HepG2 (cell line): Measurements from ENCODE around the gene HMGB2. TPM values are rescaled to one million over a fixed set of nuclear protein-coding genes. Genes with fewer than 3 reads are reported as not detected.

Experiments used
- AGO2 ChIP-seq: fragments of 200-400 bp; formaldehyde crosslinking; optimal IDR thresholded peaks from 2 replicates; pipeline ENCODE3; 2017; ENCODE audit warnings: mild to moderate bottlenecking, low read depth, low read length, moderate library complexity
- ATF4 ChIP-seq, 2 experiments: fragments of 450-650 bp in 1 of 2; sonication (generic) in 1 of 2; formaldehyde crosslinking; IDR thresholded peaks; 2 replicates each; pipeline versions ENCODE4 v1.5.0 to v1.8.0; 2020 to 2022; ENCODE audit warnings: mild to moderate bottlenecking in 1 of 2, missing genetic modification reagents in 1 of 2
- CHD4 ChIP-seq: fragments of 200-600 bp; sonication (generic); IDR thresholded peaks from 2 replicates; pipeline ENCODE4 v1.7.0; 2017; ENCODE audit warnings: mild to moderate bottlenecking, low read length, borderline replicate concordance
- GLI4 ChIP-seq: sonication (generic); formaldehyde crosslinking; IDR thresholded peaks from 2 replicates; pipeline ENCODE4 v1.5.1; 2020; ENCODE audit warnings: missing genetic modification reagents, mild to moderate bottlenecking, moderate library complexity, borderline replicate concordance
- HNRNPLL ChIP-seq: fragments of 200-400 bp; formaldehyde crosslinking; IDR thresholded peaks from 2 replicates; pipeline ENCODE4 v1.6.1; 2017; ENCODE audit warnings: mild to moderate bottlenecking, low read depth, low read length; ENCODE audit not compliant: poor library complexity, severe bottlenecking
- HOXA9 ChIP-seq: sonication (generic); formaldehyde crosslinking; IDR thresholded peaks from 2 replicates; pipeline ENCODE4 v1.8.1; 2022; ENCODE audit warnings: missing genetic modification reagents, mild to moderate bottlenecking, moderate library complexity, borderline replicate concordance
- IRF9 ChIP-seq: sonication (generic); formaldehyde crosslinking; IDR thresholded peaks from 2 replicates; pipeline ENCODE4 v1.8.0; 2022; ENCODE audit warnings: missing genetic modification reagents, mild to moderate bottlenecking, borderline replicate concordance
- MIER3 ChIP-seq: IDR thresholded peaks from 2 replicates; pipeline ENCODE4 v1.6.1; 2016; ENCODE audit warnings: missing compliant biosample characterization, borderline replicate concordance
- NFE2 ChIP-seq: sonication (generic); formaldehyde crosslinking; IDR thresholded peaks from 2 replicates; pipeline ENCODE4 v1.4.0; 2020; ENCODE audit warnings: missing genetic modification reagents
- NFKBIZ ChIP-seq: IDR thresholded peaks from 2 replicates; pipeline ENCODE4 v1.6.1; 2018; ENCODE audit warnings: missing genetic modification reagents, missing compliant biosample characterization
- NFRKB ChIP-seq: fragments of 450-650 bp; IDR thresholded peaks from 2 replicates; pipeline ENCODE4 v1.6.1; 2017
- PHF20 ChIP-seq: sonication (generic); formaldehyde crosslinking; IDR thresholded peaks from 2 replicates; pipeline ENCODE4 v1.5.0; 2020; ENCODE audit warnings: mild to moderate bottlenecking, missing genetic modification reagents
- POLR2G ChIP-seq: fragments of 200-400 bp; formaldehyde crosslinking; IDR thresholded peaks from 2 replicates; pipeline ENCODE4 v1.6.1; 2018; ENCODE audit warnings: mild to moderate bottlenecking, low read depth, low read length, moderate library complexity
- TOE1 ChIP-seq: sonication (generic); formaldehyde crosslinking; IDR thresholded peaks from 2 replicates; pipeline ENCODE4 v1.4.0; 2020; ENCODE audit warnings: mild to moderate bottlenecking, missing genetic modification reagents
- ZC3H13 ChIP-seq: sonication (generic); formaldehyde crosslinking; IDR thresholded peaks from 2 replicates; pipeline ENCODE4 v1.8.1; 2023; ENCODE audit warnings: mild to moderate bottlenecking, missing genetic modification reagents, moderate library complexity
- ZNF138 ChIP-seq: sonication (generic); formaldehyde crosslinking; IDR thresholded peaks from 2 replicates; pipeline ENCODE4 v1.5.0; 2020; ENCODE audit warnings: mild to moderate bottlenecking, low read depth, missing genetic modification reagents
- ZNF317 ChIP-seq: sonication (generic); formaldehyde crosslinking; IDR thresholded peaks from 2 replicates; pipeline ENCODE4 v1.5.0; 2020; ENCODE audit warnings: mild to moderate bottlenecking, missing genetic modification reagents
- ZNF331 ChIP-seq: sonication (generic); formaldehyde crosslinking; IDR thresholded peaks from 2 replicates; pipeline ENCODE4 v1.4.0; 2020; ENCODE audit warnings: missing genetic modification reagents
- ZNF350 ChIP-seq: sonication (generic); formaldehyde crosslinking; IDR thresholded peaks from 2 replicates; pipeline ENCODE4 v1.4.0; 2020; ENCODE audit warnings: mild to moderate bottlenecking, low read depth, missing genetic modification reagents, borderline replicate concordance
- ZNF431 ChIP-seq: sonication (generic); formaldehyde crosslinking; IDR thresholded peaks from 2 replicates; pipeline ENCODE4 v1.9.0; 2022; ENCODE audit warnings: missing genetic modification reagents, low read depth, mild to moderate bottlenecking, borderline replicate concordance
- ZNF503 ChIP-seq: sonication (generic); formaldehyde crosslinking; IDR thresholded peaks from 2 replicates; pipeline ENCODE4 v1.4.0; 2020; ENCODE audit warnings: missing genetic modification reagents
- ZNF569 ChIP-seq: sonication (generic); formaldehyde crosslinking; IDR thresholded peaks from 2 replicates; pipeline ENCODE4 v1.5.0; 2020; ENCODE audit warnings: mild to moderate bottlenecking, missing genetic modification reagents, moderate library complexity, borderline replicate concordance
- ZNF709 ChIP-seq: sonication (generic); formaldehyde crosslinking; IDR thresholded peaks from 2 replicates; pipeline ENCODE4 v1.5.0; 2020; ENCODE audit warnings: mild to moderate bottlenecking, missing genetic modification reagents
- ZSCAN21 ChIP-seq: sonication (generic); formaldehyde crosslinking; IDR thresholded peaks from 2 replicates; pipeline ENCODE4 v1.8.0; 2022; ENCODE audit warnings: mild to moderate bottlenecking, missing genetic modification reagents, moderate library complexity, borderline replicate concordance
- polyA plus RNA-seq, 8 experiments: library from polyadenylated mRNA; depleted of rRNA in 3 of 8; stranded (reverse) in 7 of 8; unstranded in 1 of 8; fragments of >200 nt; fragmentation: Illumina TruSeq in 4 of 8; extraction: Trizol in 4 of 8; gene quantifications; 2 replicates each; pipeline versions ENCODE4 v1.2.1 to v1.2.3, GENCODE V29; 2011 to 2016; ENCODE audit warnings: low read depth in 4 of 8, missing spikeins in 1 of 8, mixed read lengths in 1 of 8; ENCODE audit not compliant: insufficient read depth in 1 of 8
- total RNA-seq, 5 experiments: library from RNA; depleted of rRNA; stranded (reverse); fragments of >200 nt; fragmentation: Illumina TruSeq; extraction: Trizol; gene quantifications; 2 replicates each; pipeline ENCODE4 v1.2.3, GENCODE V29; 2016; ENCODE audit warnings: low read depth in 1 of 5

Gene HMGB2
- total and polyA plus RNA-seq, 2 of the 13 experiments (the other 11 are each of a cell fraction or from before 2014, with no cell fraction given): 90.5 to 332 TPM

- TF ChIP-seq ZC3H13 (CRISPR knock-in tag) (peak; percentile 93), ZNF331 (CRISPR knock-in tag) (0 out of 2 replicates have a peak, but pooled peaks have one; percentile 20), ZNF709 (0 out of 2 replicates have a peak, but pooled peaks have one; percentile 54), POLR2G (peak; percentile 95), IRF9 (CRISPR knock-in tag) (peak; percentile 74; the same call in 1 of the 2 replicates), ZSCAN21 (CRISPR knock-in tag) (peak; percentile 93), ZNF569 (CRISPR knock-in tag) (no peak), NFRKB (no peak), ATF4 (CRISPR knock-in tag; IDR thresholded peaks at IDR 0.05) (peak in 1 of 2 experiments; percentile 87; a peak in 2 of 4 replicates), MIER3 (CRISPR knock-in tag) (peak; percentile 3; the same call in 1 of the 2 replicates), ZNF350 (CRISPR knock-in tag) (0 out of 2 replicates have a peak, but pooled peaks have one; percentile 33), HOXA9 (CRISPR knock-in tag) (peak; percentile 97), PHF20 (CRISPR knock-in tag) (peak; percentile 39; the same call in 1 of the 2 replicates), ZNF317 (CRISPR knock-in tag) (0 out of 2 replicates have a peak, but pooled peaks have one; percentile 47), GLI4 (CRISPR knock-in tag) (no peak), NFKBIZ (CRISPR knock-in tag) (peak; percentile 61; the same call in 1 of the 2 replicates), AGO2 (peak; percentile 92), HNRNPLL (peak; percentile 19), ZNF431 (CRISPR knock-in tag) (peak; percentile 80; the same call in 1 of the 2 replicates), TOE1 (0 out of 2 replicates have a peak, but pooled peaks have one; percentile 81), ZNF503 (CRISPR knock-in tag) (no peak), ZNF138 (CRISPR knock-in tag) (0 out of 2 replicates have a peak, but pooled peaks have one; percentile 63), CHD4 (no peak), NFE2 (CRISPR knock-in tag) (no peak)
Measured at GRCh38 chr4:173334085-173334890, at the start of gene HMGB2 (continued).
